Forelimb muscle (tissue), 1 donor: ENCODE measurements around the gene INPP5B. TPM values are rescaled to one million over a fixed set of nuclear protein-coding genes. Genes with fewer than 3 reads are reported as not detected.

Source experiments
- DNase-seq: peaks from one replicate; pipeline ENCODE4 v3.0.0-alpha.2; 2013; ENCODE audit warnings: low read depth
- polyA plus RNA-seq: library from polyadenylated mRNA; unstranded; fragments of 120-200 nt; gene quantifications from one replicate; pipeline ENCODE4 v1.2.1, GENCODE V29; 2013; ENCODE audit not compliant: insufficient read length

Gene INPP5B
- polyA plus RNA-seq, 1 donor, result 10.5 TPM

DNA sequence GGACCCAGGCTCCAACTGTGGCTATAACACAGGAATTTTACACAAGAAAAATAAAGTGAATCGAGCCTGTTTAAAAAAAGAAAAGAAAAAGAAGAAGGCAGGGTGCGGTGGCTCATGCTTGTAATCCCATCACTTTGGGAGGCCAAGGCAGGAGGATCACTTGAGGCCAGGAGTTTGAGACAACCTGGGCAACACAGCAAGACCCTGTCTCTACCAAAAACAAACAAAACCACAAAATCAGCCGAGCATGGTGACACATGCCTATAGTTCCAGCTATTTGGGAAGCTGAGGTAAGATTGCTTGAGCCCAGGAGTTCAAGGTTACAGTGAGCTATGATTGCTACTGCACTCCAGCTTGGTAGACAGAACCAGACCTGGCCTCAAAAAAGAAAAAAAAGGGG lies 105.2 kb downstream of the INPP5B start:
- DNase-seq, result no peak

DNA sequence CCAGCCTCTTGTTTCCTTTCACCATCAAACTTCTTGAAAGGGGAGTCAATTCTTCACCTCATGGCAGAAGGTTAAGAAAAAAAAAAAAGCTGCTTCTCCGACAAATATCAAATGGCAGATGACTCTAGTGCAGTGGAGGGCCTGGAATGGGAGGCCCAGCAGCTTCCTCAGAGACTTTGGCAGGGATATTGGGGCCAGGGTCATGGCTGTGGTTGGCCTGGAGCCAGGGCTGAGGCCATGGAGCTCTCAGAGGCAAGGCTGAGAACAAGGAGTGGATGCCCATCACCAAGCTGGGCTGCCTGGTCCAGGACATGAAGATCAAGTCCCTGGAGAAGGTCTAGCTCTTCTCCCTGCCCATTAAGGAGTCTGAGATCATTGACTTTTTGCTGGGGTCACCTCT lies 106.1 kb downstream of the INPP5B start:
- DNase-seq, result no peak

DNA sequence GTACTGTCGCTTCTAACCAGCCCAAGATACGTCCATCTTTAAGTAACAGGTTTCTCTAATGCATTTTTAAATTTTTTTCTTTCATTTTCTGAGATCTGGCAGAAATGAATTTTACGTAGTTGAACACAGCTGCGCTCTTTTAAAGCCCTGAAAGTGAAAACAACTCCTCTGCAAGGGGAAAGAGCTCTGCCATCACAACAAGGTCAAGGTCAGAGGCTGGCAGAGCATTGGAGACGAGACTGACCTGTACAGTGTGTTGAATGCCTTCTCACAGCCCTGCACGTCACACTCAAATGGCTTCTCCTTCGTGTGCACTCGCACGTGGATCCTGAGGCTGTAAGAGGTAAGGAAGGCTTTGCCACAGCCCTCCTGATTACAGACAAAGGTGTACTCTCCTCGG lies 107.2 kb downstream of the INPP5B start:
- no peak for DNase-seq

DNA sequence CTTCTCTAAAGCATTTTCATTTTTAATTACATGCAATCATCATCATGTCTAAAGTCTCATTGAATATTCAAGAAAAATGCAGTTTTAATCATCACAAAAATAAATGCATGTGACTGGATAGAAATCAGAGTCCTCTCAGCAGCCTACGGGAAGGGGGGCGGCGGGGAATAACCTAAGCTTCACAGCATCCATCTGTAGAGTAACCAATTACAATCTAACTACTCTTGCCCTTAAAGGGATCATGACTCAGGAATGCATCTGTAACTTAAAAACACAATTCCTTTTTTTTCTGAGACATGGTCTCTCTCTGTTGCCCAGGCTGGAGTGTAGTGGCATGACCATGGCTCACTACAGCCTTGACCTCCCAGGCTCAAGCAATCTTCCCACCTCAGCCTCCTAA lies 110.1 kb downstream of the INPP5B start:
- no peak for DNase-seq

DNA sequence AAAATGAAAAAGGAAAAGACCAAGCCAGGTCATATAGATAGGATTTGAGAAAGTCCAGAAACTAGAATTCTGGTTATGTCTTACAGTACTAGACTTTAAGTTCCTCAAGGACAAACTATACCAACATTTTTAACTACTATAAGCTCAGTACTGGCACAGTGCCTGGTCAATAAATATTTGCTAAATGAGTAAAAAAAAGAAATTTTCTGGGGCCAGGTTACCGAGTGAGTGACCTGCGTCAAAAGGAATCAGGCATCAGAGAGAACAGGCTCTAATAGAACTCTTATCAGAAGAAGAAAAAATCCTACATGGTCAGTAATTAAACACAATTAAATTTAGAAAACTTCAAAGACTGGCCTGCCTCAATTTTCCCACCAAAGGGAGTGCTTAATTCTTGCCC lies 115.0 kb downstream of the INPP5B start:
- DNase-seq, result no peak

DNA sequence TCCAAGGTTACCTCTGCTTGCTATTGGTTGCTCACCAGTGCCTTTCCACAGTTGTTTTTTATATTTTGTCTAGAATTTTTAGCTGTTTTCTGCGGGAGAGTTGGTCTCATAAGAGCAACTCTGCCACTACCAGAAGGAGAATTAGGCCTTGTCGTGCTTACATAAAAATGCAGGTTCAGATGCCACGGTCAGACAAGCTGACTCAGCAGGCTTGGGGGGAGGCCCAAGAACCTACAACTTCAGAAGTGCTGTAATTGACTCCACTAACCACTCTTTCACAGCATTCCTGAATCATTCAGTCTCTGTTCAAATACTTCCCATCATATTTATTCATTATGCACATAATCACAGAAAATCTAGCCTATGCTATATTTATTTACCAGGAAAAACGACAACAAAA lies 115.7 kb downstream of the INPP5B start:
- no peak for DNase-seq

DNA sequence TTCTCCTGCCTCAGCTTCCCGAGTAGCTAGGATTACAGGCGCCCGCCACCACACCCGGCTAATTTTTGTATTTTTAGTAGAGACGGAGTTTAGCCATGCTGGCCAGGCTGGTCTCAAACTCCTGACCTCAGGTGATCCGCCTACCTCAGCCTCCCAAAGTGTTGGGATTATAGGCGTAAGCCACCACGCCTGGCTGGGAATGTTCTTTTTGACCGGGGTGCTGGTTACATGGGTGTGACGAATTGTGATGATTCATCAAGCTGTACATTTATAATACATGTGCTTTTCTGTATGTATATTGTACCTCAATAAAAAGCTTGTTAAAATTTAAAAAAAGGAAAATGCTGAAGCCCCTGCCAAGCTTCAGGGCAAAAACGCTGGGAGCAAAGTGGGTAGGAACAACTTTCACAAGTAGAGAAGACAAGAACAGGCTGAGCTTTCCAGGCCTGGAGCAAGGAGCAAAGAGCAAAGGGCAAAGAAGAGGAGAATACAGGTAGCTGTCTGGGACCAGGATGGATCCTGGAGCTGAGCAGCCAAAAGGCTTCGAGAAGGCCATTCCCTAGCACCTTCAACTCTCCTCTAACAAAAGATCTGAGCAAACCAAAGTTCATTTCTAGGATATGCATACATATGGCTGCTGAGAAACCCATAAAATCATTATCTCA lies 118.3 kb downstream of the INPP5B start:
- DNase-seq, result no peak

DNA sequence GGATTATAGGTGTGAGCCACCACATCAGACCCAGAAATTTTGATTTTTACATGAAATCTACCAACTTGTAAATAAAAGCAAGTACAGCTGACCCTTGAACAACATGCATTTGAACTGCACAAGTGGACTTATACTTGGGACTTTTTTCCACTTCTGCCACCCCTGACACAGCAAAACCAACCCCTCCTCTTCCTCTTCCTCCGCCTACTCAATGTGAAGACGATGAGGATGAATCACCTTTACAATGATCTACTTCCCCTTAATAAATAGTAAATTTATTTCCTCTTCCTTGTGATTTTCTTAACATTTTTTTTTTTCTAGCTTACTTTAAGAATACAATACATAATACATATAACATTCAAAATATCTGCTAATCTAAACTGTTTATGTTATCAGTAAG lies 121.3 kb downstream of the INPP5B start:
- DNase-seq, result no peak

DNA sequence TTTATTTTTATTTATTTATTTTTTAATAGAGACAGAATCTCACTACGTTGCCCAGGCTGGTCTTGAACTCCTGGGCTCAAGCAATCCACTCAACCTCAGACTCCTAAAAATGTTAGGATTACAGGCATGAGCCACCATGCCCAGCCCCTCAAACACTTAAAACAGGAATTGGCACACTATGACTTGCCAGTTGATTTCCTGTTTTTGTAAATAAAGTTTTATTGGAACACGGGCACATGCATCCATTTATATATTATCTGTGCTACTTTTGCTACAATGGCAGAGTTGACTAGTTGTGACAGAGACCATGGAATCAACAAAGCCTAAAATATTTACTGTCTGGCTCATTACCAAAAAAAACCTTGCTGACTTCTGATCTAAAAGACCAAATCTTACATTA lies 122.9 kb downstream of the INPP5B start:
- DNase-seq, result no peak

DNA sequence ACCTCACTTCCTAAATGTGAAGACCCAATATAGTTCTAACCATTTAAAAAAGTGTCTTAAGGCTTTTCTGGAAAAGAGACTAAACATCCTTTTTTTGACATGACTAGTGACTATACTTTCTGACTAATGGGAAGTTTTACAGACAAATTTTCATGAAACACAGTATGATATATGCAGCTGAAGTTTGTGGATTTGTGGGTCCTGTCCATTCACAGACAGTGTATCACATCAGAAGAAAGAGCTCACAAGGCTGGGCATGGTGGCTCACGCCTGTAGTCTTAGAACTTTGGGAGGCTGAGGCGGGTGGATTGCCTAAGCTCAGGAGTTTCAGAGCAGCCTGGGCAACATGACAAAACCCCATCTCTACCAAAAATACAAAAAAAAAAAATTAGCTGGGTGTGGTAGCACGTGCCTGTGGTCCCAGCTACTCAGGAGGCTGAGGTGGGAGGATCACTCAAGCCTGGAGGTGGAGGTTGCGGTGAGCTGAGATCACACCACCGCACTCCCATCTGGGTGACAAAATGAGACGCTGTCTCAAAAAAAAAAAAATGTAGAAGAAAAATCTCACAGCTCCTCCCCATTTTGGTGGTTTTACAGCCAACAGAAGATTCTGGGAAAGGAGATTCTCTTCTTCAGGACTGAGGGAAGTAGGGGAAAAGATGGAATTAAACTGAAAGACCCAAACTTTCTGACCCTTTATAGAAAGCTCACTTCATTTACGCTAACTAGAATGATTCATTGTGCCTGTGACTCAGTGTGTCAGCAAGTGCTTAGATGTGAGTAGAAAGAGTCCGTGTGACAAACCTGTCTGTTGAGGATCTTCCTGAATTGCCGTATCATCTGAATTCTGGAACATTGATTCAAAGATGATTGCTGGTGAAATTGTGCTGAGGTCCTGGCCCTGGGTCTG lies 123.7 kb downstream of the INPP5B start:
- DNase-seq, result no peak

DNA sequence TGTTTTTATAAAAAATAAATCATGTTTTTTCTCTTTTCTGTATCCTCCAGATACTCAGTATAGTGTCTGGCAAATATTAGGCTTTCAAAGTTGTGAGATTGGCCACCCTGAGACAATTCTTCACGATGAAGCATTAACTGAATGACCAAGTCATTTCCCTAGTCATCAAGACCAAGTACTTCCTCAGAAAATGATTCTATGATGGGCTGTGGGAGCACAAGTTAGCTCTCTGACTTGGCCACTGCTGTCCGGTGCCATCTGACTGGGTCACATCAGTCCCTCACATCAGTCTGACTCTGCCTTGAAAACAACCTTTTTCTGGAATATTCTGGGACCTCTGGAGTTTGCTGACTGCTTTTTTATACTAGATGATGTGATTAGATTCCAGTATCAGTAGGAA lies 125.4 kb downstream of the INPP5B start:
- no peak for DNase-seq

DNA sequence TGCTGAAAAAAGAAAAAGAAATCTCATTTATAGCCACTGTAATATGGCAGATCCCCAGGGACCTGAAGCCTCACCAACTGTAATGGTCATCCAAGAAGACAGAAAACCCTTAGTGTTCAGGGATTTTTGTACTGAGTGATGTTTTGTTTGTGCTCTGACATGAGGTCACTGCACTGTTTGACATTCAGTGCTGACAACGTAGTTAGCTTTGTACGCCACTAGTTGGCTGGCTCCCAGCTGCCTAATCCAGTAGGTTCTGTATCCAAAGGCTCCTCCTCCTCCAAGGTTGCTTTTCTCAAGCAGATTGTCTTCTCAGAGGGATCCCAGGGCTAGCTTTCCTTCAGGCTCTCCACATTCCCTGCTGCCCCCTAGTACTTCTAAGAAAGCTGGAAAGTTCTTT lies 129.4 kb downstream of the INPP5B start:
- DNase-seq, result no peak

DNA sequence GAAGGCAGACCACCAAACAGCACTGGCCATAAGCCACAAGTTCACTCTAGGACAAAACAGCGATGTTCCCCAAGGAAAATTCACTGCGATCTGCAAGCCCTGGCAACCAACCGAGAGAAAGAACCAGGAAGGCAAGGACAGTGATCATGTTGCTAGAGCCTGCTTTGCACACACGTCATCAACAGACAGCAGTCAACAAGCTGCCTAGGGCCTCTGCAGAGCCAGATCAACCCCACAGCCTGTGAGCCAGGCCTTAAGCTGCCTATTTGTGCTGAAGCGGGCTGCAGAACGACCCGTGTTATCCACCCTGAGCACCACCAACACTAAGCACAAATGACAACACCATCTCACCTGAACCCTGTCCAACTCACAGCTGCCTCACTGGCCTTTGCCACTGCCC lies 132.6 kb downstream of the INPP5B start:
- DNase-seq, result no peak

DNA sequence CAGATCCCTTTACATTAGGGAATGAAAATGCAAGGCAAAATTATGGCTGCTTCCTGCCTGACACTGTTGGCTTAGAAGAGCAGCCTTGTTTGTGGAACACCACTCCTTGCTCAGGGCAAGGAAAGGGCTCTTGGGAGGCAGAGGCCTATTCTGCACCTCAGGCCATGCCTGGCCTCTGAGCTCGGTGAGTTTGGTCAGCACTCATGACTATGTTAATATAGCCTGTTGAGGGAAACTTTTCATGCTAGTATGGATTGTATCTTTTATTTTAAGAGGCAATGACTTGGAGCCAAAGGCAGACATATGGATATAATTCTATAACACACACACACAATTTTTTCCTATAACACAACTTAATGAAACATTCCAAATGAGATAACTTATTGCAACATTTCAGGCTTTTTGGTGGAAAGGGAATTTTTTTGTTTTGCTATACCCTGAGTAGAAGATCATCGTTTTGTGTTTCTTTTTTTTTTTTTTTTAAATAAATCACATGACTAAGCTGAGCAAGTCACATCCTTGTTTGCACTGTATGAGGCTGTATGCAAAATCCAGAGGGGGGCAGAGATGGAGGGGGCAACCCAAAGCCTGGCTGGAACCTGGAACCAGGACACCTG lies 133.2 kb downstream of the INPP5B start:
- DNase-seq, result no peak

DNA sequence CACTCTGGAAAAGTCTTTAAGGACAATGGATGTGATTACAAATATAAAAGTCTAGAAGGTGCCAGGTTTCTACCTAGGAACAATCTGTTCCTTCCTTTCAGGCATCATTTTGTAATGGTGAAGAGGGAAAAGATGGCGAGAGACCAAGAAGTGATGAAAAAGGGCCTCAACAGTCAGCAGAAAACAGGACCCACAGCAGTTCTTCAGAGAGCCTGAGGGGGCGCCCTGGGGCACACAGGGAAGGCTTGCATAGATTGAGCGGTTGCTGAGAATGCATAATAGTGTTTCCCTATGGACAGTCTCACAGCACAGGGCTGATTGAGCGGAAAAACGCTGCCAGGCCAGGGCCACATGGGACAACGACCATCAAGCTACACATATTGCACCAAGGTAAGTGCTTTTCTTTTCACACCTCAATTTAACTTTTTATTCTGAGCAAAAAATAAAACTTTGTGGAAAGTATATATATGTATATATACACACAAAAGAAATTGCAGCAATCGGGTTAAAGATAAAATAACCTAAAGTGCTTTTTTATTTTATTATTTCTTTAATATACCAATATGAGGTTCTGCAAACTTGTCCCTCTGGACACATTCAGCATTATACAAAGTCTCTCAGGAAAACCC lies 135.7 kb downstream of the INPP5B start:
- no peak for DNase-seq

Other genes with a start within 250 kb of the INPP5B start
- not detected for gene EPHA10, start 181.9 kb downstream of the INPP5B start, polyA plus RNA-seq
- gene MANEAL, start 153.2 kb downstream of the INPP5B start, polyA plus RNA-seq, result 2.9 TPM
- 43.6 TPM for gene C1orf122, start 139.3 kb downstream of the INPP5B start, polyA plus RNA-seq
- 6.3 TPM for gene YRDC, start 138.8 kb downstream of the INPP5B start, polyA plus RNA-seq
- 5.6 TPM for gene MTF1, start 87.5 kb downstream of the INPP5B start, polyA plus RNA-seq
- 60.6 TPM for gene SF3A3, start 43.0 kb upstream of the INPP5B start, polyA plus RNA-seq
- 183 TPM for gene FHL3, start 58.5 kb upstream of the INPP5B start, polyA plus RNA-seq
- 111 TPM for gene UTP11, start 65.7 kb upstream of the INPP5B start, polyA plus RNA-seq
- 0.83 TPM for gene POU3F1, start 99.7 kb upstream of the INPP5B start, polyA plus RNA-seq